GM12892 (cell line): ENCODE results near the gene KCNJ12.

Source experiments
- POLR2A ChIP-seq: IDR thresholded peaks from 2 replicates; pipeline ENCODE4 v1.6.1; 2011; ENCODE audit warnings: low read depth, low read length, control low read depth
- POLR2AphosphoS5 ChIP-seq: IDR thresholded peaks from 2 replicates; pipeline ENCODE4 v1.6.1; 2011; ENCODE audit warnings: low read depth, low read length, control low read depth
- TAF1 ChIP-seq: IDR thresholded peaks from 2 replicates; pipeline ENCODE4 v1.6.1; 2011; ENCODE audit warnings: low read depth, mild to moderate bottlenecking, control low read depth, low read length, borderline replicate concordance

- TF ChIP-seq POLR2AphosphoS5 (no peak), POLR2A (no peak), TAF1 (no peak)
Observed at GRCh38 chr17:21452377-21453143, 76.4 kb downstream of the KCNJ12 start.
